ENCODE measurements around the gene NADSYN1. TPM values are rescaled to one million over a fixed set of nuclear protein-coding genes. Genes with fewer than 3 reads are reported as not detected.

The NADSYN1 gene
- total and polyA plus RNA-seq, 2 experiments from 2014 or later = 35.6 to 54.9 TPM

GRCh38 chr11:71485466-71485865 lies 32.5 kb downstream of the NADSYN1 start (continued):
- no peak for TF ChIP-seq ZNF331 (CRISPR knock-in tag; IDR thresholded peaks at IDR 0.05; ENCODE audit: low read depth)
- no peak for TF ChIP-seq STAT1 (IDR thresholded peaks at IDR 0.05; ENCODE audit: unreplicated experiment)
- TF ChIP-seq NANOG (IDR thresholded peaks at IDR 0.05; ENCODE audit: borderline replicate concordance) = no peak
- TF ChIP-seq EZH2 (IDR thresholded peaks at IDR 0.05; ENCODE audit: low read depth, unreplicated experiment) = no peak
- no peak for TF ChIP-seq POLR2AphosphoS5 (IDR thresholded peaks at IDR 0.05; ENCODE audit: low read depth)

- Histone ChIP-seq H3K4me2 (no peak overlapping the region), H4K20me1 (replicated peaks; ENCODE audit: insufficient read depth) (no peaks in the 10 kb centered on the region), H2AFZ (no peak overlapping the region), H3K9me2 (ENCODE audit: insufficient read depth) (no peaks in the 10 kb centered on the region), H3K27ac (ENCODE audit: low read depth) (no peak overlapping the region), H3F3A (replicated peaks; ENCODE audit: low read depth) (no peaks in the 10 kb centered on the region), H3K4me3 (no peak overlapping the region), H3K4me1 (ENCODE audit: insufficient read depth) (no peaks in the 10 kb centered on the region), H3K36me3 (ENCODE audit: insufficient read depth) (peaks cover 10% of the 10 kb centered on the region), H3K79me2 (replicated peaks; ENCODE audit: insufficient read depth) (no peaks in the 10 kb centered on the region), H3K27me3 (ENCODE audit: insufficient read depth) (no peaks in the 10 kb centered on the region)
- peaks cover 7% of the 10 kb centered on the region for H3K27me3 Mint-ChIP-seq (ENCODE audit: insufficient read depth, low read depth, poor library complexity)
- no peak overlapping the region for H3K27ac Mint-ChIP-seq
- TF ChIP-seq ZNF462 (CRISPR knock-in tag; IDR thresholded peaks at IDR 0.05) = no peak
- TF ChIP-seq ZNF114 (CRISPR knock-in tag; IDR thresholded peaks at IDR 0.05) = no peak
- no peak for TF ChIP-seq STAT1 (IDR thresholded peaks at IDR 0.05; ENCODE audit: unreplicated experiment)
- no peak for TF ChIP-seq NANOG (IDR thresholded peaks at IDR 0.05; ENCODE audit: borderline replicate concordance)
- no peak for TF ChIP-seq CTCF (conservative IDR thresholded peaks at IDR 0.05; ENCODE audit: low read depth in 2 of 2)
- TF ChIP-seq, protein P1, sequence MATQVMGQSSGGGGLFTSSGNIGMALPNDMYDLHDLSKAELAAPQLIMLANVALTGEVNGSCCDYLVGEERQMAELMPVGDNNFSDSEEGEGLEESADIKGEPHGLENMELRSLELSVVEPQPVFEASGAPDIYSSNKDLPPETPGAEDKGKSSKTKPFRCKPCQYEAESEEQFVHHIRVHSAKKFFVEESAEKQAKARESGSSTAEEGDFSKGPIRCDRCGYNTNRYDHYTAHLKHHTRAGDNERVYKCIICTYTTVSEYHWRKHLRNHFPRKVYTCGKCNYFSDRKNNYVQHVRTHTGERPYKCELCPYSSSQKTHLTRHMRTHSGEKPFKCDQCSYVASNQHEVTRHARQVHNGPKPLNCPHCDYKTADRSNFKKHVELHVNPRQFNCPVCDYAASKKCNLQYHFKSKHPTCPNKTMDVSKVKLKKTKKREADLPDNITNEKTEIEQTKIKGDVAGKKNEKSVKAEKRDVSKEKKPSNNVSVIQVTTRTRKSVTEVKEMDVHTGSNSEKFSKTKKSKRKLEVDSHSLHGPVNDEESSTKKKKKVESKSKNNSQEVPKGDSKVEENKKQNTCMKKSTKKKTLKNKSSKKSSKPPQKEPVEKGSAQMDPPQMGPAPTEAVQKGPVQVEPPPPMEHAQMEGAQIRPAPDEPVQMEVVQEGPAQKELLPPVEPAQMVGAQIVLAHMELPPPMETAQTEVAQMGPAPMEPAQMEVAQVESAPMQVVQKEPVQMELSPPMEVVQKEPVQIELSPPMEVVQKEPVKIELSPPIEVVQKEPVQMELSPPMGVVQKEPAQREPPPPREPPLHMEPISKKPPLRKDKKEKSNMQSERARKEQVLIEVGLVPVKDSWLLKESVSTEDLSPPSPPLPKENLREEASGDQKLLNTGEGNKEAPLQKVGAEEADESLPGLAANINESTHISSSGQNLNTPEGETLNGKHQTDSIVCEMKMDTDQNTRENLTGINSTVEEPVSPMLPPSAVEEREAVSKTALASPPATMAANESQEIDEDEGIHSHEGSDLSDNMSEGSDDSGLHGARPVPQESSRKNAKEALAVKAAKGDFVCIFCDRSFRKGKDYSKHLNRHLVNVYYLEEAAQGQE (IDR thresholded peaks at IDR 0.05; ENCODE audit: unreplicated experiment) = no peak
- TF ChIP-seq ETS1 (IDR thresholded peaks at IDR 0.05) = no peak
- no peak for TF ChIP-seq ZNF331 (CRISPR knock-in tag; IDR thresholded peaks at IDR 0.05; ENCODE audit: low read depth)
- no peak for TF ChIP-seq POLR2AphosphoS5 (IDR thresholded peaks at IDR 0.05; ENCODE audit: low read depth)
- TF ChIP-seq EZH2phosphoT487 (IDR thresholded peaks at IDR 0.05; ENCODE audit: unreplicated experiment) = no peak
- TF ChIP-seq JUNB (IDR thresholded peaks at IDR 0.05; ENCODE audit: unreplicated experiment) = no peak
- no peak for TF ChIP-seq EZH2 (IDR thresholded peaks at IDR 0.05; ENCODE audit: low read depth, unreplicated experiment)
- no peak for TF ChIP-seq CREB1 (CRISPR knock-in tag; IDR thresholded peaks at IDR 0.05; ENCODE audit: low read depth)
- H3K9me3 Mint-ChIP-seq = no peaks in the 10 kb centered on the region
- ATAC-seq = no peak
- H3K4me3 Mint-ChIP-seq = no peak overlapping the region; the same call in 2 of the 3 replicates
- peaks cover 51% of the 10 kb centered on the region for H3K36me3 Mint-ChIP-seq (ENCODE audit: low read depth)
- no peak for DNase-seq (ENCODE audit: low spot score)
- H3K4me1 Mint-ChIP-seq = peaks cover 2% of the 10 kb centered on the region; the same call in 2 of the 3 replicates
Measured at GRCh38 chr11:71486320-71486719, 33.3 kb downstream of the NADSYN1 start.

All from GM23338 (cell line).